Measurements from ENCODE around the gene JPH3.
A peak's percentile ranks its signal among the peaks of the same experiment; 100 is the strongest.

Gene JPH3

GRCh38 chr16:87636741-87637140, 34.4 kb downstream of the JPH3 start:
- no peaks in the 10 kb centered on the region for H3K36me3 ChIP-seq (ENCODE audit: insufficient read depth, insufficient read length, low read length)
- H3K4me1 ChIP-seq (ENCODE audit: insufficient read depth, insufficient read length), result peaks cover 8% of the 10 kb centered on the region
- TF ChIP-seq SUZ12 (IDR thresholded peaks at IDR 0.05; ENCODE audit: extremely low read depth, insufficient read depth, insufficient read length) (no peak), ZNF274 (IDR thresholded peaks at IDR 0.05; ENCODE audit: low read depth, low read length) (no peak), YY1 (IDR thresholded peaks at IDR 0.05; ENCODE audit: insufficient read depth, insufficient read length) (no peak)
- no peak for DNase-seq (ENCODE audit: low read depth, low spot score)
- H3K4me3 ChIP-seq (ENCODE audit: insufficient read length, low read depth), result no peak overlapping the region
- H3K9ac ChIP-seq (ENCODE audit: insufficient read length, low read depth), result peak overlapping the region; percentile 57
- no peaks in the 10 kb centered on the region for H3K9me3 ChIP-seq (ENCODE audit: insufficient read depth, low read length)
- peaks cover 3% of the 10 kb centered on the region for H3K27me3 ChIP-seq (ENCODE audit: insufficient read depth, insufficient read length)

DNA sequence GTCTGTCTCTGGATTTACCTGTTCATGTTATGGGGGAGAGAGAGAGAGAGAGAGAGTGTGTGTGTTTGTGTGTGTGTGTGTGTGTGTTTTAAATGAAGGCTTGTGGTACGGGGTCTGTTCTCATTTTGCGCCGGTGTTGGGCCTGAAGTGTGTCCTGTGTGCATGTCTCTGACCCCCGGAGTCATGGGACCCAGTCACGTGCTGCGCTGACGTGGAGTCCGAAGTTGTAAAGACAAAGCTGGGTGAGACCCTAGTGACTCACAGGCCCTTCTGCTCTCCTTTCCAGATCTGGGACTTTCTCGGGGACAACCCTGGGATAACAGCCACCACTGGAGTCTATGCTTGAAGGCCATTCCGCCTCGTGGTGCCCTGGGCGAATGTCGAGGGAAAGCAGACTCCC, 35.0 kb downstream of the JPH3 start:
- H3K4me1 ChIP-seq (ENCODE audit: insufficient read depth, insufficient read length), result peaks cover 8% of the 10 kb centered on the region
- H3K4me3 ChIP-seq (ENCODE audit: insufficient read length, low read depth), result no peak overlapping the region
- TF ChIP-seq ZNF274 (IDR thresholded peaks at IDR 0.05; ENCODE audit: low read depth, low read length), result no peak
- TF ChIP-seq SUZ12 (IDR thresholded peaks at IDR 0.05; ENCODE audit: extremely low read depth, insufficient read depth, insufficient read length), result no peak
- TF ChIP-seq YY1 (IDR thresholded peaks at IDR 0.05; ENCODE audit: insufficient read depth, insufficient read length), result no peak
- H3K9ac ChIP-seq (ENCODE audit: insufficient read length, low read depth), result peak overlapping the region; percentile 1
- no peak for DNase-seq (ENCODE audit: low read depth, low spot score)
- no peaks in the 10 kb centered on the region for H3K36me3 ChIP-seq (ENCODE audit: insufficient read depth, insufficient read length, low read length)
- peaks cover 3% of the 10 kb centered on the region for H3K27me3 ChIP-seq (ENCODE audit: insufficient read depth, insufficient read length)
- H3K9me3 ChIP-seq (ENCODE audit: insufficient read depth, low read length), result no peaks in the 10 kb centered on the region

DNA sequence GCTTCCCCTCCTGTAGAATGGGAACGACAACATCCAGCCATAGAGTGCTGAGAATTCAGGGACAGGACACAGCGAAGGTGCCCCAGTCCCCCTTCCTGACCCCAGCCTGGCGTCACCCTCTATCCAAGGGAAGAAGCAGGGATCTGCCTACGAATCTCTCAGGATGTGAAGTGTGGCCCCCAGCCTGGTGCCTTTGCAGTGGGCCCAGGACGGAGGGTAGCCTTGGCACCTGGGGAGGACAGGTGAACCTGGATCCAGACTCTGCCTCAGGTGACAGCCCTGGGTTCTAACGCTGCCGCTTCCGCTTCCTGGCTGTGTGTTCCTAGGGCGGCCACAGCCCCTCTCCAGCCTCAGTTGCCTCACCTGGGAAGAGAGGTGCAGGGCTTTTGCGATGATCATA, 36.4 kb downstream of the JPH3 start:
- H3K9ac ChIP-seq (ENCODE audit: insufficient read length, low read depth), result no peak overlapping the region
- H3K4me3 ChIP-seq (ENCODE audit: insufficient read length, low read depth), result no peak overlapping the region
- H3K4me1 ChIP-seq (ENCODE audit: insufficient read depth, insufficient read length), result peaks cover 8% of the 10 kb centered on the region
- DNase-seq (ENCODE audit: low read depth, low spot score), result no peak
- no peaks in the 10 kb centered on the region for H3K9me3 ChIP-seq (ENCODE audit: insufficient read depth, low read length)
- TF ChIP-seq YY1 (IDR thresholded peaks at IDR 0.05; ENCODE audit: insufficient read depth, insufficient read length), result no peak
- TF ChIP-seq ZNF274 (IDR thresholded peaks at IDR 0.05; ENCODE audit: low read depth, low read length), result no peak
- no peak for TF ChIP-seq SUZ12 (IDR thresholded peaks at IDR 0.05; ENCODE audit: extremely low read depth, insufficient read depth, insufficient read length)
- no peaks in the 10 kb centered on the region for H3K36me3 ChIP-seq (ENCODE audit: insufficient read depth, insufficient read length, low read length)
- peaks cover 3% of the 10 kb centered on the region for H3K27me3 ChIP-seq (ENCODE audit: insufficient read depth, insufficient read length)

GRCh38 chr16:87641721-87642120, 39.4 kb downstream of the JPH3 start:
- H3K4me1 ChIP-seq (ENCODE audit: insufficient read depth, insufficient read length), result peaks cover 2% of the 10 kb centered on the region
- TF ChIP-seq YY1 (IDR thresholded peaks at IDR 0.05; ENCODE audit: insufficient read depth, insufficient read length) (no peak), SUZ12 (IDR thresholded peaks at IDR 0.05; ENCODE audit: extremely low read depth, insufficient read depth, insufficient read length) (no peak), ZNF274 (IDR thresholded peaks at IDR 0.05; ENCODE audit: low read depth, low read length) (no peak)
- no peak overlapping the region for H3K4me3 ChIP-seq (ENCODE audit: insufficient read length, low read depth)
- H3K27me3 ChIP-seq (ENCODE audit: insufficient read depth, insufficient read length), result no peaks in the 10 kb centered on the region
- no peak for DNase-seq (ENCODE audit: low read depth, low spot score)
- peaks cover 7% of the 10 kb centered on the region for H3K36me3 ChIP-seq (ENCODE audit: insufficient read depth, insufficient read length, low read length)
- H3K9me3 ChIP-seq (ENCODE audit: insufficient read depth, low read length), result no peaks in the 10 kb centered on the region
- H3K9ac ChIP-seq (ENCODE audit: insufficient read length, low read depth), result no peak overlapping the region

DNA sequence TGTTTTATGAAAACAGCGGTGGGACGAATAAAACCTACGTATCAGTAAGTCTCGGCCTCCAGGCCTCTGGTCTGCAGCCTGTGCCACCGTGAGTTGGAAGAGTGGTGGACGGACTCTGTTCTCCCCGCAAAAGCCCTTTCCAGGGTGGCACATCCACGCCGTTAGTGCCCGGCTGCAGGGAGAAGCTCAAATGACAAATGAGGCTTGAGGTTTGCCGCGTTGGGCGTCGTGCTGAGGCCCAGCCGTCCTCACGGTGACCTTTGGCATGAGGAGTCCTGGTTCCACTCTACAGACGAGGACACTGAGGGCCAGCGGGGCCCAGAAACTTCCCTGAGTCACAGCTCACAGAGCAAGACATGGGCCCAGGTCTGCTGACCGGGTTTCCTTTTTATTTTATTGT, 40.2 kb downstream of the JPH3 start:
- TF ChIP-seq YY1 (IDR thresholded peaks at IDR 0.05; ENCODE audit: insufficient read depth, insufficient read length) (no peak), SUZ12 (IDR thresholded peaks at IDR 0.05; ENCODE audit: extremely low read depth, insufficient read depth, insufficient read length) (no peak), ZNF274 (IDR thresholded peaks at IDR 0.05; ENCODE audit: low read depth, low read length) (no peak)
- H3K9me3 ChIP-seq (ENCODE audit: insufficient read depth, low read length), result no peaks in the 10 kb centered on the region
- no peak overlapping the region for H3K9ac ChIP-seq (ENCODE audit: insufficient read length, low read depth)
- H3K4me3 ChIP-seq (ENCODE audit: insufficient read length, low read depth), result no peak overlapping the region
- H3K27me3 ChIP-seq (ENCODE audit: insufficient read depth, insufficient read length), result no peaks in the 10 kb centered on the region
- peaks cover 4% of the 10 kb centered on the region for H3K4me1 ChIP-seq (ENCODE audit: insufficient read depth, insufficient read length)
- DNase-seq (ENCODE audit: low read depth, low spot score), result no peak
- H3K36me3 ChIP-seq (ENCODE audit: insufficient read depth, insufficient read length, low read length), result peaks cover 7% of the 10 kb centered on the region

- no peak overlapping the region for H3K9ac ChIP-seq (ENCODE audit: insufficient read length, low read depth)
- H3K4me1 ChIP-seq (ENCODE audit: insufficient read depth, insufficient read length), result peaks cover 15% of the 10 kb centered on the region
- no peak for DNase-seq (ENCODE audit: low read depth, low spot score)
- peaks cover 7% of the 10 kb centered on the region for H3K36me3 ChIP-seq (ENCODE audit: insufficient read depth, insufficient read length, low read length)
- H3K27me3 ChIP-seq (ENCODE audit: insufficient read depth, insufficient read length), result no peaks in the 10 kb centered on the region
- TF ChIP-seq SUZ12 (IDR thresholded peaks at IDR 0.05; ENCODE audit: extremely low read depth, insufficient read depth, insufficient read length), result no peak
- H3K4me3 ChIP-seq (ENCODE audit: insufficient read length, low read depth), result no peak overlapping the region
- H3K9me3 ChIP-seq (ENCODE audit: insufficient read depth, low read length), result no peaks in the 10 kb centered on the region
Measured at GRCh38 chr16:87644186-87644585, 41.9 kb downstream of the JPH3 start.

DNA sequence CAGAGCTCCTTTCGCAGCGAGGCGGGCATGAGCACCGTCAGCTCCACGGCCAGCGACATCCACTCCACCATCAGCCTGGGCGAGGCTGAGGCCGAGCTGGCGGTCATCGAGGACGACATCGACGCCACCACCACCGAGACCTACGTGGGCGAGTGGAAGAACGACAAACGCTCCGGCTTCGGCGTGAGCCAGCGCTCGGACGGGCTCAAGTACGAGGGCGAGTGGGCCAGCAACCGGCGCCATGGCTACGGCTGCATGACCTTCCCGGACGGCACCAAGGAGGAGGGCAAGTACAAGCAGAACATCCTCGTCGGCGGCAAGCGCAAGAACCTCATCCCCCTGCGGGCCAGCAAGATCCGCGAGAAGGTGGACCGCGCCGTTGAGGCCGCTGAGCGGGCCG, 42.3 kb downstream of the JPH3 start:
- no peak for DNase-seq (ENCODE audit: low read depth, low spot score)
- Histone ChIP-seq H3K27me3 (ENCODE audit: insufficient read depth, insufficient read length) (no peaks in the 10 kb centered on the region), H3K9me3 (ENCODE audit: insufficient read depth, low read length) (no peaks in the 10 kb centered on the region), H3K36me3 (ENCODE audit: insufficient read depth, insufficient read length, low read length) (peaks cover 7% of the 10 kb centered on the region), H3K9ac (ENCODE audit: insufficient read length, low read depth) (no peak overlapping the region), H3K4me1 (ENCODE audit: insufficient read depth, insufficient read length) (peaks cover 15% of the 10 kb centered on the region), H3K4me3 (ENCODE audit: insufficient read length, low read depth) (no peak overlapping the region)
- TF ChIP-seq SUZ12 (IDR thresholded peaks at IDR 0.05; ENCODE audit: extremely low read depth, insufficient read depth, insufficient read length) (no peak), ZNF274 (IDR thresholded peaks at IDR 0.05; ENCODE audit: low read depth, low read length) (no peak), YY1 (IDR thresholded peaks at IDR 0.05; ENCODE audit: insufficient read depth, insufficient read length) (no peak)

GRCh38 chr16:87645802-87646201, 43.5 kb downstream of the JPH3 start:
- no peaks in the 10 kb centered on the region for H3K9me3 ChIP-seq (ENCODE audit: insufficient read depth, low read length)
- no peak for DNase-seq (ENCODE audit: low read depth, low spot score)
- TF ChIP-seq SUZ12 (IDR thresholded peaks at IDR 0.05; ENCODE audit: extremely low read depth, insufficient read depth, insufficient read length) (no peak), ZNF274 (IDR thresholded peaks at IDR 0.05; ENCODE audit: low read depth, low read length) (no peak), YY1 (IDR thresholded peaks at IDR 0.05; ENCODE audit: insufficient read depth, insufficient read length) (no peak)
- H3K27me3 ChIP-seq (ENCODE audit: insufficient read depth, insufficient read length), result no peaks in the 10 kb centered on the region
- H3K36me3 ChIP-seq (ENCODE audit: insufficient read depth, insufficient read length, low read length), result peaks cover 7% of the 10 kb centered on the region
- H3K4me3 ChIP-seq (ENCODE audit: insufficient read length, low read depth), result no peak overlapping the region
- no peak overlapping the region for H3K9ac ChIP-seq (ENCODE audit: insufficient read length, low read depth)
- peaks cover 15% of the 10 kb centered on the region for H3K4me1 ChIP-seq (ENCODE audit: insufficient read depth, insufficient read length)
